H9 (cell line): ENCODE measurements around the gene BAG5. TPM values are rescaled to one million over a fixed set of nuclear protein-coding genes. Genes with fewer than 3 reads are reported as not detected.

Experiments used
- DNase-seq: peaks from one replicate; pipeline ENCODE4 v3.0.0-alpha.2; 2017
- H2AFZ ChIP-seq: one replicate; pipeline ENCODE4 v1.6.1; 2013; ENCODE audit warnings: mild to moderate bottlenecking, low read length, control low read depth, moderate library complexity
- H2AK5ac ChIP-seq: 2 replicates; pipeline ENCODE4 v1.6.1; 2013; ENCODE audit warnings: low read length, control low read depth, mixed read lengths; ENCODE audit not compliant: insufficient read length
- H2BK120ac ChIP-seq: one replicate; pipeline ENCODE4 v1.6.1; 2013; ENCODE audit warnings: low read depth, mild to moderate bottlenecking, low read length, control low read depth, inconsistent platforms; ENCODE audit not compliant: poor library complexity, severe bottlenecking
- H2BK12ac ChIP-seq: 2 replicates; pipeline ENCODE4 v1.6.1; 2013; ENCODE audit warnings: low read length, control low read depth, mixed read lengths, low read depth; ENCODE audit not compliant: insufficient read length
- H2BK15ac ChIP-seq: 2 replicates; pipeline ENCODE4 v1.6.1; 2013; ENCODE audit warnings: low read depth, low read length, control low read depth
- H2BK20ac ChIP-seq: one replicate; pipeline ENCODE4 v1.6.1; 2013; ENCODE audit warnings: low read depth, mild to moderate bottlenecking, low read length, control low read depth, inconsistent platforms; ENCODE audit not compliant: poor library complexity, severe bottlenecking
- H2BK5ac ChIP-seq: 2 replicates; pipeline ENCODE4 v1.6.1; 2013; ENCODE audit warnings: low read length, control low read depth, mixed read lengths; ENCODE audit not compliant: insufficient read length
- H3K14ac ChIP-seq: 2 replicates; pipeline ENCODE4 v1.6.1; 2013; ENCODE audit warnings: low read length, control low read depth; ENCODE audit not compliant: insufficient read depth
- H3K18ac ChIP-seq: 2 replicates; pipeline ENCODE4 v1.6.1; 2013; ENCODE audit warnings: low read depth, mild to moderate bottlenecking, mixed read lengths, low read length, control low read depth; ENCODE audit not compliant: insufficient read length
- H3K23ac ChIP-seq: 2 replicates; pipeline ENCODE4 v1.6.1; 2013; ENCODE audit warnings: low read length, control low read depth, mixed read lengths, low read depth; ENCODE audit not compliant: insufficient read length
- H3K23me2 ChIP-seq: 2 replicates; pipeline ENCODE4 v1.6.1; 2013; ENCODE audit warnings: low read depth, mild to moderate bottlenecking, mixed read lengths, low read length, control low read depth; ENCODE audit not compliant: insufficient read length, poor library complexity, severe bottlenecking
- H3K27ac ChIP-seq: 2 replicates; pipeline ENCODE4 v1.5.1; 2013; ENCODE audit warnings: low read length, control low read depth, mixed read lengths, low read depth; ENCODE audit not compliant: insufficient read length
- H3K27me3 ChIP-seq: 2 replicates; pipeline ENCODE4 v1.6.1; 2013; ENCODE audit warnings: low read length, control low read depth, inconsistent platforms; ENCODE audit not compliant: insufficient read depth
- H3K4ac ChIP-seq: 2 replicates; pipeline ENCODE4 v1.6.1; 2013; ENCODE audit warnings: low read depth, mild to moderate bottlenecking, control low read depth, inconsistent platforms, low read length, moderate library complexity
- H3K4me1 ChIP-seq: 2 replicates; pipeline ENCODE4 v1.6.1; 2013; ENCODE audit warnings: low read length, control low read depth, inconsistent platforms; ENCODE audit not compliant: insufficient read depth
- H3K4me2 ChIP-seq: 2 replicates; pipeline ENCODE4 v1.6.1; 2013; ENCODE audit warnings: low read length, control low read depth, mixed read lengths; ENCODE audit not compliant: insufficient read length, insufficient read depth
- H3K56ac ChIP-seq: 2 replicates; pipeline ENCODE4 v1.6.1; 2013; ENCODE audit warnings: low read depth, mild to moderate bottlenecking, mixed read lengths, low read length, control low read depth; ENCODE audit not compliant: insufficient read length
- H3K79me1 ChIP-seq: 2 replicates; pipeline ENCODE4 v1.6.1; 2013; ENCODE audit warnings: low read depth, mild to moderate bottlenecking, moderate library complexity, low read length, control low read depth, inconsistent platforms; ENCODE audit not compliant: insufficient read depth, poor library complexity, severe bottlenecking
- H3K79me2 ChIP-seq: 2 replicates; pipeline ENCODE4 v1.6.1; 2013; ENCODE audit warnings: low read length, control low read depth, inconsistent platforms; ENCODE audit not compliant: insufficient read depth
- H3K9ac ChIP-seq: 2 replicates; pipeline ENCODE4 v1.6.1; 2013; ENCODE audit warnings: low read length, control low read depth, mixed read lengths; ENCODE audit not compliant: insufficient read length; ENCODE audit errors: extremely low read depth
- H3K9me3 ChIP-seq: one replicate; pipeline ENCODE4 v1.6.1; 2013; ENCODE audit warnings: low read depth, low read length, inconsistent platforms; ENCODE audit not compliant: control insufficient read depth
- H3T11ph ChIP-seq: one replicate; pipeline ENCODE4 v1.6.1; 2013; ENCODE audit warnings: mild to moderate bottlenecking, low read length, control low read depth, inconsistent platforms
- H4K20me1 ChIP-seq: one replicate; pipeline ENCODE4 v1.6.1; 2013; ENCODE audit not compliant: control insufficient read depth, insufficient read length, insufficient read depth
- H4K5ac ChIP-seq: 2 replicates; pipeline ENCODE4 v1.6.1; 2013; ENCODE audit warnings: low read depth, mild to moderate bottlenecking, mixed read lengths, low read length, control low read depth; ENCODE audit not compliant: insufficient read length
- H4K8ac ChIP-seq: replicated peaks from 2 replicates; pipeline ENCODE4 v1.6.1; 2013; ENCODE audit warnings: low read length, control low read depth, mixed read lengths, low read depth; ENCODE audit not compliant: insufficient read length
- H4K91ac ChIP-seq: 2 replicates; pipeline ENCODE4 v1.6.1; 2013; ENCODE audit warnings: low read depth, mild to moderate bottlenecking, moderate library complexity, mixed read lengths, low read length, control low read depth; ENCODE audit not compliant: insufficient read length
- H3K27ac Mint-ChIP-seq, 3 experiments: 2 replicates in 2 of 3; 3 replicates in 1 of 3; pipeline ENCODE4 v1.8.0; 2020 to 2021; ENCODE audit warnings: mixed read lengths in 3 of 3, mild to moderate bottlenecking in 1 of 3, moderate library complexity in 1 of 3
- H3K27me3 Mint-ChIP-seq: 2 replicates; pipeline ENCODE4 v1.8.0; 2021; ENCODE audit warnings: low read depth, mild to moderate bottlenecking, moderate library complexity, mixed read lengths
- H3K36me3 Mint-ChIP-seq, 3 experiments: 2 replicates in 2 of 3; 3 replicates in 1 of 3; pipeline ENCODE4 v1.8.0; 2020 to 2021; ENCODE audit warnings: low read depth in 3 of 3, mixed read lengths in 3 of 3; ENCODE audit not compliant: insufficient read depth in 1 of 3
- H3K4me1 Mint-ChIP-seq, 2 experiments: 2 replicates each; pipeline ENCODE4 v1.8.0; 2020; ENCODE audit warnings: mixed read lengths in 2 of 2
- H3K4me3 Mint-ChIP-seq, 2 experiments: 2 replicates in 1 of 2; 3 replicates in 1 of 2; pipeline ENCODE4 v1.8.0; 2020 to 2021; ENCODE audit warnings: mild to moderate bottlenecking in 2 of 2, mixed read lengths in 2 of 2, moderate library complexity in 1 of 2
- H3K9me3 Mint-ChIP-seq, 2 experiments: 2 replicates in 1 of 2; 3 replicates in 1 of 2; pipeline ENCODE4 v1.8.0; 2020; ENCODE audit warnings: mild to moderate bottlenecking in 2 of 2, mixed read lengths in 2 of 2, moderate library complexity in 1 of 2
- CTCF ChIP-seq: fragments of 200-600 bp; sonication (generic); conservative IDR thresholded peaks from 3 replicates; pipeline ENCODE4 v1.8.0; 2021; ENCODE audit warnings: antibody characterized with exemption, mild to moderate bottlenecking
- WGBS: extraction: QIAGEN DNeasy Blood & Tissue Kit; methylation state at CpG from one replicate; pipeline ENCODE4 v1.1.7; 2013; ENCODE audit warnings: missing lambda C conversion rate, low lambda C conversion rate, mixed read lengths; ENCODE audit not compliant: insufficient read length; ENCODE audit errors: extremely low coverage; 5-methylcytosine and 5-hydroxymethylcytosine counted together
- total RNA-seq: library from RNA; stranded (reverse); gene quantifications from 2 replicates; pipeline ENCODE4 v1.2.1, GENCODE V29; 2021

The BAG5 gene
- total RNA-seq, 1 experiment from 2014 or later = 38.0 TPM

GRCh38 chr14:103597623-103598377, 35.3 kb upstream of the BAG5 start:
- Mint-ChIP-seq H3K36me3 (0 out of 7 replicates have a peak, but pooled peaks cover 0 to 4% (median 0%) of the 10 kb centered on the region in 3 experiments), H3K27ac (peak overlapping the region in 2 of 3 experiments; percentile 83 to 96; a peak in 3 of 7 replicates), H3K4me1 (peaks cover 19% of the 10 kb centered on the region in 2 experiments), H3K9me3 (no peaks in the 10 kb centered on the region; a peak in 1 of 5 replicates), H3K4me3 (no peak overlapping the region), H3K27me3 (no peaks in the 10 kb centered on the region)
- Histone ChIP-seq H3K4ac (no peak overlapping the region), H3K79me1 (no peaks in the 10 kb centered on the region), H2BK120ac (no peak overlapping the region), H4K8ac (no peak overlapping the region), H3K56ac (no peak overlapping the region), H3K9ac (no peak overlapping the region), H3K79me2 (no peaks in the 10 kb centered on the region), H3K4me1 (no peaks in the 10 kb centered on the region), H3K27me3 (no peaks in the 10 kb centered on the region; the same call in 1 of the 2 replicates), H4K5ac (no peak overlapping the region), H3K23me2 (no peaks in the 10 kb centered on the region), H3T11ph (no peak overlapping the region), H3K23ac (no peak overlapping the region), H4K20me1 (no peaks in the 10 kb centered on the region), H3K27ac (no peak overlapping the region), H2BK15ac (no peak overlapping the region), H3K9me3 (no peaks in the 10 kb centered on the region), H2AK5ac (no peak overlapping the region), H3K18ac (no peak overlapping the region), H2BK20ac (no peak overlapping the region), H3K14ac (no peak overlapping the region), H2BK5ac (no peak overlapping the region), H4K91ac (no peak overlapping the region), H3K4me2 (no peak overlapping the region), H2BK12ac (no peak overlapping the region), H2AFZ (no peak overlapping the region)
- TF ChIP-seq CTCF = no peak
- DNase-seq = no peak
- no CpG with 5 or more reads among the region's 10 CpGs for WGBS
